Measurements from ENCODE around the gene ADGRF4. TPM values are rescaled to one million over a fixed set of nuclear protein-coding genes. Genes with fewer than 3 reads are reported as not detected.

The ADGRF4 gene
- total RNA-seq, 2 donors from 2014 or later = not detected

DNA sequence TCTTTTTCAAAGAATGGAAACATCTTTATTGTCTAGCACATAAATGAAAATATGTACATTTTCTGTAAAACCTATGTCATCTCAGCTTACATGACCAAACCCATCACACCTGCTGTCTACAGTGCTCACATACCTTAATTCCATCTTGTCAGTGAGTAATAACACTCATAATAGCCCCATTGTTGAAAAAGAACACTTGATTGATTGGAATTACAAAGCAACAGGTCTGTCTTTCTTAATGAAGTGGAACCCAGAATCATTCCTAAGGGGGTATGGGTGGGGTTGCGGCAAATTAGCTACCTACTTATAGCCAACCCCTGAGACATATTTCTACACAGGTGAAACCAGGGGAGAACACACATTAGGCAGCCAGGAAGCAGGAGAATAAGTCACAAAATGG is 20.2 kb downstream of the ADGRF4 start:
- H3K9me3 ChIP-seq = no peaks in the 10 kb centered on the region
- TF ChIP-seq, protein P1, sequence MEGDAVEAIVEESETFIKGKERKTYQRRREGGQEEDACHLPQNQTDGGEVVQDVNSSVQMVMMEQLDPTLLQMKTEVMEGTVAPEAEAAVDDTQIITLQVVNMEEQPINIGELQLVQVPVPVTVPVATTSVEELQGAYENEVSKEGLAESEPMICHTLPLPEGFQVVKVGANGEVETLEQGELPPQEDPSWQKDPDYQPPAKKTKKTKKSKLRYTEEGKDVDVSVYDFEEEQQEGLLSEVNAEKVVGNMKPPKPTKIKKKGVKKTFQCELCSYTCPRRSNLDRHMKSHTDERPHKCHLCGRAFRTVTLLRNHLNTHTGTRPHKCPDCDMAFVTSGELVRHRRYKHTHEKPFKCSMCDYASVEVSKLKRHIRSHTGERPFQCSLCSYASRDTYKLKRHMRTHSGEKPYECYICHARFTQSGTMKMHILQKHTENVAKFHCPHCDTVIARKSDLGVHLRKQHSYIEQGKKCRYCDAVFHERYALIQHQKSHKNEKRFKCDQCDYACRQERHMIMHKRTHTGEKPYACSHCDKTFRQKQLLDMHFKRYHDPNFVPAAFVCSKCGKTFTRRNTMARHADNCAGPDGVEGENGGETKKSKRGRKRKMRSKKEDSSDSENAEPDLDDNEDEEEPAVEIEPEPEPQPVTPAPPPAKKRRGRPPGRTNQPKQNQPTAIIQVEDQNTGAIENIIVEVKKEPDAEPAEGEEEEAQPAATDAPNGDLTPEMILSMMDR (IDR thresholded peaks at IDR 0.05) = no peak
- H3K27ac ChIP-seq = no peak overlapping the region
- ATAC-seq (ENCODE audit: insufficient number of reproducible peaks, low FRiP score, low read depth) (no peak), DNase-seq (ENCODE audit: low spot score) (no peak)
- no peaks in the 10 kb centered on the region for H3K27me3 ChIP-seq (replicated peaks; ENCODE audit: insufficient read depth)
- H3K36me3 ChIP-seq = no peaks in the 10 kb centered on the region
- H3K4me3 ChIP-seq = no peak overlapping the region
- no peaks in the 10 kb centered on the region for H3K4me1 ChIP-seq (ENCODE audit: control insufficient read depth in 1 of 2, low read depth in 2 of 2)

DNA sequence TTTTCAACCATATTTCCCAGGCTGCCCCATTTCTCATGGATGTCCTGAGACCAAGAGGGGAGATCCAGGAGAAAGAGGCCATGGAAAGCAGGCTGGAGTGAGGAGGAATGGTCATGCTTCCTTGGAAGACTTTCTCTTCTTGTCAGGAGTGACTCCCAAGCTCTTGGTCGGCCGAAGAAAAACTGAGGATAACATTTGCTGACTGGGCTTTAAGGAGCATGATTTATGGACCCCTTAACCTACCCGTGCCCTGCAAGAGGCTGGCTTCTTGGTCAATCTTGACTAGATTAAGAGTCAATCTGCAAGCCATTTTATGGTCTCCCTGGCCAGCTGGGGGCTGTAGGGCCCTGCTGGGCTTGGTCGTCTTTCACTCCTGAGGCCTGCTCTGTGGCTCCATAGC is 22.8 kb downstream of the ADGRF4 start:
- DNase-seq (ENCODE audit: low spot score) = no peak
- H3K4me1 ChIP-seq (ENCODE audit: control insufficient read depth in 1 of 2, low read depth in 2 of 2) = no peaks in the 10 kb centered on the region
- ATAC-seq (ENCODE audit: insufficient number of reproducible peaks, low FRiP score, low read depth) = no peak
- no peaks in the 10 kb centered on the region for H3K27me3 ChIP-seq (replicated peaks; ENCODE audit: insufficient read depth)
- H3K4me3 ChIP-seq = no peak overlapping the region
- H3K9me3 ChIP-seq = no peaks in the 10 kb centered on the region
- H3K36me3 ChIP-seq = no peaks in the 10 kb centered on the region
- TF ChIP-seq, protein P1 (IDR thresholded peaks at IDR 0.05) = no peak
- no peak overlapping the region for H3K27ac ChIP-seq

DNA sequence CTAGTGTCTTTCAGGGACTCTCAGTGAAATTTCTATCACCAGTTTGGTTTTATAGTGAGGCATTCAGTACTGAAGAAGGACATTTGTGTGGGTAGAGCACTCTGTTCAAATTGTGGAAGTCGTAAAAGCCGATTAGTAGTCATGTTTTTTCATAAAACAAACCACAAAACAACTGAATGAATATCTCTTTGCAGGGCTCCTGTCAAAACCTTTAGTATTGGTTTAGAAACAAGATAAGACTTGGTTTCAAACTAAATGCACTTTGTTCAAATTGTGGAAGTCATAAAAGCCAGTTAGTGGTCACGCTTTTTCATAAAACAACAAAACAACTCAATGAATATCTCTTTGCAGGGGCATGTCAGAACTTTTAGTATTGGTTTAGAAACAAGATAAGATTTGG is 23.8 kb downstream of the ADGRF4 start:
- no peak for ATAC-seq (ENCODE audit: insufficient number of reproducible peaks, low FRiP score, low read depth)
- Histone ChIP-seq H3K27me3 (replicated peaks; ENCODE audit: insufficient read depth) (no peaks in the 10 kb centered on the region), H3K4me3 (no peak overlapping the region), H3K4me1 (ENCODE audit: control insufficient read depth in 1 of 2, low read depth in 2 of 2) (no peaks in the 10 kb centered on the region), H3K9me3 (no peaks in the 10 kb centered on the region), H3K27ac (no peak overlapping the region), H3K36me3 (no peaks in the 10 kb centered on the region)
- TF ChIP-seq, protein P1 (IDR thresholded peaks at IDR 0.05) = no peak
- no peak for DNase-seq (ENCODE audit: low spot score)

DNA sequence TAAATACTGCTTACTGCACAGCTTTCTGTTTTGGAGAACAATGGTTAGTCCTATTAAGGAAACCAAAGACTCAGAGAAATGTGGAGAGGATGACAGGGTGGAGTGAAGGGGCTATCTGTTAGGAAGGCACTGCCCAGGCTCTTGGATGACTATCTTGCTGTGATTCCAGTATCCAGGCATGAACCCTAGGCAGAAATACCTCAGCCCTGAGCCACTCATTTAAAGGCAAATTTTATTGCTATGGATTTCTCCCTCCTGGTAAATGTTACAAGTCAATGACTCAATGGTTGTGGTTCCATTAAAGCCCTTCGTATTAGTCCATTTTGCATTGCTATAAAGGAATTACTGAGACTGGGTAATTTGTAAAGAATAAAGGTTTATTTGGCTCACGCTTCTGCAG is 25.9 kb downstream of the ADGRF4 start:
- H3K4me1 ChIP-seq (ENCODE audit: control insufficient read depth in 1 of 2, low read depth in 2 of 2) = no peaks in the 10 kb centered on the region
- H3K27ac ChIP-seq = no peak overlapping the region
- ATAC-seq (ENCODE audit: insufficient number of reproducible peaks, low FRiP score, low read depth) = no peak
- no peaks in the 10 kb centered on the region for H3K36me3 ChIP-seq
- TF ChIP-seq, protein P1 (IDR thresholded peaks at IDR 0.05) = no peak
- no peaks in the 10 kb centered on the region for H3K27me3 ChIP-seq (replicated peaks; ENCODE audit: insufficient read depth)
- H3K4me3 ChIP-seq = no peak overlapping the region
- no peaks in the 10 kb centered on the region for H3K9me3 ChIP-seq
- no peak for DNase-seq (ENCODE audit: low spot score)

DNA sequence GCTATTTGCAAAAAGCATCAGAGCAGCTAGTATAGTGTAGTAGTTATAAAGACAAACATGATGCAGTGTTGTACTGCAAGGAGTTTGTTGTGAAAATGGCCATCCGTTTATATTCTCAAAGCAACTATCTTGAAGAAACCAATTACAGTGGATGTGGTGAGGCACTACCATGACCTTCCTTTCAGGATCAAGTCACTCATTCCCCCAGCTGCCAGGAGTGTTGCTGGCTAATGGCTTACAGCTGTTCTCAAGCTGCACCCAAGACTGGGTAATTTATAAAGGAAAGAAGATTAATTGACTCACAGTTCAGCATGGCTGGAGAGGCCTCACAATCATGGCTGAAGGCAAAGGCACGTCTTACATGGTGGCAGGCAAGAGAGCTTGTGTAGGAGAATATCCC is 29.0 kb downstream of the ADGRF4 start:
- no peaks in the 10 kb centered on the region for H3K36me3 ChIP-seq
- no peak for DNase-seq (ENCODE audit: low spot score)
- H3K4me1 ChIP-seq (ENCODE audit: control insufficient read depth in 1 of 2, low read depth in 2 of 2) = no peaks in the 10 kb centered on the region
- H3K9me3 ChIP-seq = no peaks in the 10 kb centered on the region
- H3K27ac ChIP-seq = no peak overlapping the region
- H3K27me3 ChIP-seq (replicated peaks; ENCODE audit: insufficient read depth) = no peaks in the 10 kb centered on the region
- no peak for ATAC-seq (ENCODE audit: insufficient number of reproducible peaks, low FRiP score, low read depth)
- H3K4me3 ChIP-seq = no peak overlapping the region
- TF ChIP-seq, protein P1 (IDR thresholded peaks at IDR 0.05) = no peak
